ENCODE data around the gene CAMTA1.
A peak's percentile ranks its signal among the peaks of the same experiment; 100 is the strongest.

The CAMTA1 gene

DNA sequence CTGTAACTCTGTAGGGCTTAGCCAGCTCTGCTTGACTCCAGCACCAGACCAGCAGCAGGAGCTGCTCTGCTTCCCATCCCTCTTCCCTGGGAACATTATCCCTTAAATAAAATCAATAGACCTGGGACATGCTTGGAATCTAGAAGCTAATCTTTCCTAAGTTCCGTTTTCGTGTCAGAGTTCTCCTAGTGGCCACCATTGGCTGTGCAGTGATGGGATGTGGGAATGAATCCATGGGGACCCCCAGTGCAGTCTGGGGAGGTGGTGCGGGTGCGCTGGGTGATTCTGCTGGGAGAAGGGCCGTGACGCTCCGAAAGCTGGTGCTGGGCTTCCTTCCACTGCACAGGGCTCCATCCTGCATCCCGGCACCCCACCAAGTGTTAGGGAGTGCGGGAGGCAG lies 202.7 kb downstream of the CAMTA1 start:
- Histone ChIP-seq H2BK120ac (ENCODE audit: insufficient read depth, low read length, poor library complexity) (no peak overlapping the region), H3K9me3 (ENCODE audit: insufficient read depth, low read depth, low read length) (peaks cover 2% of the 10 kb centered on the region), H2BK12ac (ENCODE audit: low read length) (no peak overlapping the region), H3K27me3 (ENCODE audit: insufficient read depth, low read length) (no peaks in the 10 kb centered on the region), H2BK5ac (ENCODE audit: low read depth, low read length, poor library complexity) (no peak overlapping the region), H3K4me3 (ENCODE audit: low read depth, low read length) (no peak overlapping the region), H3K4me2 (ENCODE audit: low read length) (no peak overlapping the region), H2AFZ (ENCODE audit: insufficient read depth, low read length, poor library complexity) (no peak overlapping the region), H3K14ac (ENCODE audit: low read length) (no peak overlapping the region), H3K4me1 (ENCODE audit: control insufficient read depth in 1 of 2, insufficient read depth in 2 of 2, low read length in 2 of 2) (peaks cover 0 to 3% of the 10 kb centered on the region in 2 experiments), H3K23ac (ENCODE audit: low read length) (no peak overlapping the region), H4K8ac (ENCODE audit: low read depth, low read length) (no peak overlapping the region), H3K79me2 (ENCODE audit: control insufficient read depth, insufficient read depth, low read length, poor library complexity) (no peaks in the 10 kb centered on the region), H3K36me3 (ENCODE audit: control insufficient read depth in 1 of 2, insufficient read depth in 2 of 2, low read length in 2 of 2) (no peaks in the 10 kb centered on the region), H3K27ac (ENCODE audit: low read depth, low read length) (no peak overlapping the region), H3K79me1 (ENCODE audit: low read length) (no peaks in the 10 kb centered on the region), H3K9ac (ENCODE audit: low read length) (no peak overlapping the region), H3K18ac (ENCODE audit: low read length) (no peak overlapping the region), H4K91ac (ENCODE audit: low read depth, low read length) (no peak overlapping the region), H3K4ac (ENCODE audit: low read depth, low read length) (no peak overlapping the region), H4K12ac (ENCODE audit: low read depth, low read length) (no peak overlapping the region), H2AK5ac (ENCODE audit: low read length) (no peak overlapping the region)
- no CpG with 5 or more reads among the region's 9 CpGs for WGBS (ENCODE audit: extremely low coverage, insufficient coverage, insufficient read length)
- no peak for DNase-seq

DNA sequence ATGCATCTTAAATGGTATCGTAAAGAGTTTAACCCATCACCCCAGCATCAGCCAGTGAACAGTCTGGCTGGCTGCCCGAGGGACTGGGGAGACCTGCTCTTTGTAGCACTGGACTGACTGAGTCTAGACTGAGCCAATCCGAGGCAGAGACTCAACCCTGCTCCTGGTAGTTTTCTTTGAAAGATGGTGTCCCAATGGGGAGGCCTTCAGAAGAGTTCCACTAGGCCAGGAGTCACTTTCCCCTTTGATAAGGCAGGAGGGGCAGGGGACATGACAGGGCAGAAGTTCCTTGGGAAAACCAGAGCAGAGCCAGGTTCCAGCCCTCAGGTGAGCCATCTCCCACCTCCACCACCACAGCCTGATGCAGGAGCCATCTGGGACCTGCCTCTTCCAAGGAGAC lies 203.5 kb downstream of the CAMTA1 start:
- Histone ChIP-seq H2BK12ac (ENCODE audit: low read length) (no peak overlapping the region), H3K79me2 (ENCODE audit: control insufficient read depth, insufficient read depth, low read length, poor library complexity) (no peaks in the 10 kb centered on the region), H3K23ac (ENCODE audit: low read length) (no peak overlapping the region), H2BK5ac (ENCODE audit: low read depth, low read length, poor library complexity) (no peak overlapping the region), H3K4me3 (ENCODE audit: low read depth, low read length) (no peak overlapping the region), H3K27me3 (ENCODE audit: insufficient read depth, low read length) (no peaks in the 10 kb centered on the region), H3K18ac (ENCODE audit: low read length) (no peak overlapping the region), H4K12ac (ENCODE audit: low read depth, low read length) (no peak overlapping the region), H3K4ac (ENCODE audit: low read depth, low read length) (no peak overlapping the region), H2AFZ (ENCODE audit: insufficient read depth, low read length, poor library complexity) (no peak overlapping the region), H3K36me3 (ENCODE audit: control insufficient read depth in 1 of 2, insufficient read depth in 2 of 2, low read length in 2 of 2) (no peaks in the 10 kb centered on the region), H3K4me1 (ENCODE audit: control insufficient read depth in 1 of 2, insufficient read depth in 2 of 2, low read length in 2 of 2) (no peaks in the 10 kb centered on the region), H3K14ac (ENCODE audit: low read length) (no peak overlapping the region), H2AK5ac (ENCODE audit: low read length) (no peak overlapping the region), H3K79me1 (ENCODE audit: low read length) (no peaks in the 10 kb centered on the region), H4K91ac (ENCODE audit: low read depth, low read length) (no peak overlapping the region), H3K4me2 (ENCODE audit: low read length) (no peak overlapping the region), H3K9ac (ENCODE audit: low read length) (no peak overlapping the region), H2BK120ac (ENCODE audit: insufficient read depth, low read length, poor library complexity) (no peak overlapping the region), H3K27ac (ENCODE audit: low read depth, low read length) (no peak overlapping the region), H3K9me3 (ENCODE audit: insufficient read depth, low read depth, low read length) (peaks cover 2% of the 10 kb centered on the region), H4K8ac (ENCODE audit: low read depth, low read length) (no peak overlapping the region)
- WGBS (ENCODE audit: extremely low coverage, insufficient coverage, insufficient read length) = no CpG with 5 or more reads among the region's 3 CpGs
- DNase-seq = no peak

DNA sequence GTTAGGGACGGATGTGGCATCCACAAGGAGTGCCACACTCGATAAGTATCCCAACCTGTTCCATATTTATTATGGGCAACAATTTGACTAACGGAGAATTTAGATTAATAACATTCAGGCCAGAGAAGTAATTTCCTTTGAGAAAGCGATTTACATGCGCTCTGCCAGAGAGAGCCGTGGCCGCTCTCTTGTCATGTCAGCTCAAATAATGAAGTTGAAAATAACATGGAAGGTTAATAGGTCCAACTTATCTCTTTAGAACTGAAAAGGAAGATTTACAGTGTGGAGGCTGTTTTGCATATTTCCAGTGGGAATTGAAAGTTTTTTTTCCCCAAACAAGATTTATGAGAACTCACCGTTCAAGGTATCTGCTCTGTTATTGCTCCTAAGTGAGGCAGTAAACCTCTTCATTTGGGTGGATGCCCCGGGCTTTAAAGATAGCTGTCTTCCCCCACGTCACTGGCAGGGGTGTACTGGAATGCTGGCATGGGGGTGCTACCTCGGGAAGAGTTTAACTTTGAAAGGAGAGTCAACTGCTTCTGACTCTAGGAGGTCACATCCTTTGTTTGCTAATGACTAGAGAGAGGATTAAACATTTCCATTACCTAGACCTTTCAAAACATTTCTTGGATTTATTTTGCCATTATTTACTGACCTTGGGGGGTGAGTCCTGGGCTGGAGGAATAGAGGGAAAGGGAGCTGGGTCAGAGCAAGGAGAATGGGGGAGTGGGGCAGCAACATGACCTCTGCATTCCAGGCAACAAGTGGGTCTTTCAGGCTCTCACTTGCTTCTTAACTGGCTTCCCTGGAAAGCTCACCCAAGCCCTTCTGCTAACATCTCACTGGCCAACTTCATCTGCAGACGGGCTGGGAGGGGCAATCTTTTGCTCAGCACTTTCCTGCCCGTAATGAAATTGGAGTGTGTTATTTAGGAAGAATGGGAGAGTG lies 204.2 kb downstream of the CAMTA1 start:
- no CpG with 5 or more reads among the region's 13 CpGs for WGBS (ENCODE audit: extremely low coverage, insufficient coverage, insufficient read length)
- Histone ChIP-seq H3K14ac (ENCODE audit: low read length) (no peak overlapping the region), H4K8ac (ENCODE audit: low read depth, low read length) (no peak overlapping the region), H3K18ac (ENCODE audit: low read length) (no peak overlapping the region), H3K4me3 (ENCODE audit: low read depth, low read length) (no peak overlapping the region), H3K27ac (ENCODE audit: low read depth, low read length) (no peak overlapping the region), H4K12ac (ENCODE audit: low read depth, low read length) (no peak overlapping the region), H2AFZ (ENCODE audit: insufficient read depth, low read length, poor library complexity) (no peak overlapping the region), H3K4me1 (ENCODE audit: control insufficient read depth in 1 of 2, insufficient read depth in 2 of 2, low read length in 2 of 2) (no peaks in the 10 kb centered on the region), H2AK5ac (ENCODE audit: low read length) (no peak overlapping the region), H2BK12ac (ENCODE audit: low read length) (no peak overlapping the region), H3K9ac (ENCODE audit: low read length) (no peak overlapping the region), H2BK5ac (ENCODE audit: low read depth, low read length, poor library complexity) (no peak overlapping the region), H3K79me2 (ENCODE audit: control insufficient read depth, insufficient read depth, low read length, poor library complexity) (no peaks in the 10 kb centered on the region), H3K23ac (ENCODE audit: low read length) (no peak overlapping the region), H3K4me2 (ENCODE audit: low read length) (no peak overlapping the region), H3K27me3 (ENCODE audit: insufficient read depth, low read length) (no peaks in the 10 kb centered on the region), H3K4ac (ENCODE audit: low read depth, low read length) (no peak overlapping the region), H3K79me1 (ENCODE audit: low read length) (no peaks in the 10 kb centered on the region), H4K91ac (ENCODE audit: low read depth, low read length) (no peak overlapping the region), H3K9me3 (ENCODE audit: insufficient read depth, low read depth, low read length) (peaks cover 2% of the 10 kb centered on the region), H2BK120ac (ENCODE audit: insufficient read depth, low read length, poor library complexity) (no peak overlapping the region), H3K36me3 (ENCODE audit: control insufficient read depth in 1 of 2, insufficient read depth in 2 of 2, low read length in 2 of 2) (no peaks in the 10 kb centered on the region)
- no peak for DNase-seq

DNA sequence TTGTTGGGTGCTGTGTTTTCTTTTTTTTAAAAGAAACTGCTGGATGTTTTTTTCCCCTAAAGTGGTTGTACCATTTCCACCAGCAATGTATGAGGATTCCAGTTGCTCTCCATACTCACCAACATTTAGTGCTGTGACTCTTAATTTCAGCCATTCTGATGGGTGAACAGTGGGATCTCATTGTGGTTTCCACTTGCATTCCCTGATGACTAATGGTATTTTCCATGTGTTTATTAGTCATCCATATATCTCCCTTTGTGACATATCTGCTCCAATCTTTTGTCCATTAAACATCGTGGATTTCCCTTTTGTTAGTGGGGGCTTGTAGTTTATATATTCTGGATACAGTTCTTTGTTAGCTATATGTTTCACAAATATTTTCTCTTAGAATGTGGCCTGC lies 206.0 kb downstream of the CAMTA1 start:
- no peak overlapping the region for H2BK5ac ChIP-seq (ENCODE audit: low read depth, low read length, poor library complexity)
- no peak overlapping the region for H2BK120ac ChIP-seq (ENCODE audit: insufficient read depth, low read length, poor library complexity)
- H3K4ac ChIP-seq (ENCODE audit: low read depth, low read length) = no peak overlapping the region
- no peak overlapping the region for H2AFZ ChIP-seq (ENCODE audit: insufficient read depth, low read length, poor library complexity)
- H3K79me2 ChIP-seq (ENCODE audit: control insufficient read depth, insufficient read depth, low read length, poor library complexity) = no peaks in the 10 kb centered on the region
- H3K79me1 ChIP-seq (ENCODE audit: low read length) = no peaks in the 10 kb centered on the region
- no peaks in the 10 kb centered on the region for H3K36me3 ChIP-seq (ENCODE audit: control insufficient read depth in 1 of 2, insufficient read depth in 2 of 2, low read length in 2 of 2)
- no peak overlapping the region for H3K9ac ChIP-seq (ENCODE audit: low read length)
- H4K91ac ChIP-seq (ENCODE audit: low read depth, low read length) = no peak overlapping the region
- H3K27ac ChIP-seq (ENCODE audit: low read depth, low read length) = no peak overlapping the region
- peaks cover 2% of the 10 kb centered on the region for H3K9me3 ChIP-seq (ENCODE audit: insufficient read depth, low read depth, low read length)
- no peak overlapping the region for H3K23ac ChIP-seq (ENCODE audit: low read length)
- DNase-seq = peak in 1 of 2 donors; percentile 5
- no peak overlapping the region for H4K12ac ChIP-seq (ENCODE audit: low read depth, low read length)
- H3K14ac ChIP-seq (ENCODE audit: low read length) = no peak overlapping the region
- H3K4me1 ChIP-seq (ENCODE audit: control insufficient read depth in 1 of 2, insufficient read depth in 2 of 2, low read length in 2 of 2) = no peaks in the 10 kb centered on the region
- H3K4me3 ChIP-seq (ENCODE audit: low read depth, low read length) = no peak overlapping the region
- H2AK5ac ChIP-seq (ENCODE audit: low read length) = no peak overlapping the region
- H2BK12ac ChIP-seq (ENCODE audit: low read length) = no peak overlapping the region
- no peak overlapping the region for H3K18ac ChIP-seq (ENCODE audit: low read length)
- no peak overlapping the region for H4K8ac ChIP-seq (ENCODE audit: low read depth, low read length)
- no peak overlapping the region for H3K4me2 ChIP-seq (ENCODE audit: low read length)
- no peaks in the 10 kb centered on the region for H3K27me3 ChIP-seq (ENCODE audit: insufficient read depth, low read length)
- WGBS (ENCODE audit: extremely low coverage, insufficient coverage, insufficient read length) = no CpG with 5 or more reads among the region's 1 CpG
